Neural progenitor cell (in vitro differentiated cells): ENCODE data around the gene MKRN2OS.

Experiments
- CTCF ChIP-seq: fragments of 200-600 bp; sonication (generic); IDR thresholded peaks from 2 replicates; pipeline ENCODE4 v1.5.1; 2017; ENCODE audit warnings: antibody characterized with exemption, mild to moderate bottlenecking
- EZH2 ChIP-seq: fragments of 200-600 bp; sonication (generic); IDR thresholded peaks from 2 replicates; pipeline ENCODE4 v1.6.1; 2017; ENCODE audit warnings: antibody characterized with exemption, mild to moderate bottlenecking, moderate library complexity
- EZH2phosphoT487 ChIP-seq: fragments of 200-600 bp; sonication (generic); IDR thresholded peaks from 2 replicates; pipeline ENCODE4 v1.6.1; 2017; ENCODE audit warnings: antibody characterized with exemption

- TF ChIP-seq CTCF (no peak), EZH2 (no peak), EZH2phosphoT487 (no peak)
Measured at GRCh38 chr3:12544652-12545472, 437 bp downstream of the MKRN2OS start.
